ENCODE results near the gene SLC1A7.

SLC1A7 gene

DNA sequence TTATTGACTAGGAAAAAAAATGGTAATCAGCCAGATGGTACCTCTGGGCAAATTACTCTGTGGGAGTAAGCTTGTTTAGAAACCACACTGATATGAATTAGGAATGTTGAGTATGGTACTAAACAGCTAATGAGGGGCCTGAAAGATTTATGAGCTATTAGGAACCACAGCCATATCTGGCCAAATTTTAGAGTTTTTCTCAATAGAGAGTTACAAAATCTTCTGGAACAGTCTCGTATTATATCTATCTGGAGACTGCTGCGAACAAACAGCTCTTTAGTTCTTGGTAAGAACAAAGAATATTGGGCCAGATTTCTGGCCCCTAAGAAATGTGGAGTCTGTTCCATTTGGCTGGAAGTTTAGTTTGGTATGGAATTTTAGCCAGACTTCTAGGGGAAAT is 85.3 kb downstream of the SLC1A7 start:
- DNase-seq: no peak

DNA sequence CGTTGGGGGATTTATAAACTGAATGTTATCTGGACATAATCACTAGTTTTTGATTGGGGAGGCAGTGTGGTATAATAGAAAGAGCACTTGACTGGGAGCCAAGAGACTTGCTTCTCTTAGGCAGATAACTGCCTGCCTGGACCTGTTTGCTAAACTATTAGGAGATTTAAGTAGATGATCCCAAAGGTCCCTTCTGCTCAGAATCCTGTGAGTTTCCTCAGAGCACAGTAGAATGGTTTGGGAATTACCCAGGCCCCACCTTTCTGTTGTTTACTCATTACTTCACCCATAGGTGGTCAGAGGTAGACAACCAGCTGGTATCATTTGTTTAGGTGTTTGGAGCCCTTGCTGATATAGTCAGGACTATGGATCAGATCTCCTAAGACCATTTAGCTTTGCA is 90.8 kb downstream of the SLC1A7 start:
- DNase-seq: no peak

DNA sequence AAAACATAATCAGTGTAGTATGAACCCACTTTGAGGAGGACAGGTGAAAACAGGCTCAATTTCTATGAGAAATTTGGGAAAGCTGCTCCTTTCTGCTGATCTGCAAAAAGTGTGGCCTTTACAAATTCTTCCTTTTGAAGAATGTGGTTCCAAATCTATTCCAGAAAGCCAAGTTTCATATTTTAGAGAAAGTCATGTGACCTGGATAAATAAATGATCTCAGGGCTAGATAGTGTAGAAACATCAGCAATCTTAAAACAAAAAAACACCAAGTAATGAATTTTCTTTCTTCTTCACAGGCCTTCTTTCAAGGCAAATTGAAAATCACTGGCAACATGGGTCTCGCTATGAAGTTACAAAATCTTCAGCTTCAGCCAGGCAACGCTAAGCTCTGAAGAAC is 92.1 kb downstream of the SLC1A7 start:
- DNase-seq: no peak

DNA sequence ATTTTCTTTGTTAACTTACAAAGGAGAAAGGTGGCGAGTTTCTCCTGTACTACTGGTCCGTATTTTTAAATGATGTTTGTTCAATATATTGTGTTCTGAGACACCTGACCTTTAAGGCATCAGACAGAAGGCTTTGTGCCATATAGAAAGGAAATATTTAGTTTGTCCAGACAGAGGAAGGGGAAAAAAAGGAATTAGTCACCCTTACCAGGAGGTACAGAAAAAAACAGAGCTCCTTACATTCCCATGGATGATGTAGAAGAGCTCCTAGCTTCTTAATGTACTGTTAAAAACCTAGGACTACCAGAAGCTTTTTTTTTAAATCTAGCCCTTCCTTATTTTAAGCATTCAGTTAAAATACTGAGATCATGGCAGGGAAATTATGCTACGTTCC is 92.9 kb downstream of the SLC1A7 start:
- no peak for DNase-seq

DNA sequence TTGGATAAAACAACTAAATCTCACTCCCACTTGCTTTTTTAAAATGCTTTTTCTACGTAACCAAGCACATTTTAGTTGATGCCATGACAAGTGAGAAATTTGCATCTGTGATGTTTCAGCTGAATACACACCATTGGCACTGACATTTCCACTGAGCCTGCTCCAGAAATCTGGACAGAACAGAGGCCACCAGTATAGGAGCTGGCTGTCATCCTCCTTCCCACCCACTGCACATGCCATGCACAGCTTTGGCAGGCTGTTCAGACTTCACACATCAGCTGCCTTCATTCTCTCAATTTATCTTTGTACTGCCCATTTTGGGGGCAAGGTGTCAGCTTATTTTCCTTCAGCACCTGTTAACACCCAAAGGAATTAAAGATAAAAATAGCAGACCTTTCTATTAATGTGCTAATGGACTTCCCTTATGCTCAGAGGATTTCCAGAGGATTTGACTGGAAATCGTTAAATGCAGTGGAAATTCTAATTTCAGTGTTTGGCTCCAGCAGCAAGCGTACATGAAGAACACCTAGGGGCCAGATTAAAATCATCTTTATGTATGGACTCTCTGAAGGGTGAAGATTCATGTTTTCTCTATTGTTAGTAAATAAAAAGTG is 93.4 kb downstream of the SLC1A7 start:
- DNase-seq: no peak

DNA sequence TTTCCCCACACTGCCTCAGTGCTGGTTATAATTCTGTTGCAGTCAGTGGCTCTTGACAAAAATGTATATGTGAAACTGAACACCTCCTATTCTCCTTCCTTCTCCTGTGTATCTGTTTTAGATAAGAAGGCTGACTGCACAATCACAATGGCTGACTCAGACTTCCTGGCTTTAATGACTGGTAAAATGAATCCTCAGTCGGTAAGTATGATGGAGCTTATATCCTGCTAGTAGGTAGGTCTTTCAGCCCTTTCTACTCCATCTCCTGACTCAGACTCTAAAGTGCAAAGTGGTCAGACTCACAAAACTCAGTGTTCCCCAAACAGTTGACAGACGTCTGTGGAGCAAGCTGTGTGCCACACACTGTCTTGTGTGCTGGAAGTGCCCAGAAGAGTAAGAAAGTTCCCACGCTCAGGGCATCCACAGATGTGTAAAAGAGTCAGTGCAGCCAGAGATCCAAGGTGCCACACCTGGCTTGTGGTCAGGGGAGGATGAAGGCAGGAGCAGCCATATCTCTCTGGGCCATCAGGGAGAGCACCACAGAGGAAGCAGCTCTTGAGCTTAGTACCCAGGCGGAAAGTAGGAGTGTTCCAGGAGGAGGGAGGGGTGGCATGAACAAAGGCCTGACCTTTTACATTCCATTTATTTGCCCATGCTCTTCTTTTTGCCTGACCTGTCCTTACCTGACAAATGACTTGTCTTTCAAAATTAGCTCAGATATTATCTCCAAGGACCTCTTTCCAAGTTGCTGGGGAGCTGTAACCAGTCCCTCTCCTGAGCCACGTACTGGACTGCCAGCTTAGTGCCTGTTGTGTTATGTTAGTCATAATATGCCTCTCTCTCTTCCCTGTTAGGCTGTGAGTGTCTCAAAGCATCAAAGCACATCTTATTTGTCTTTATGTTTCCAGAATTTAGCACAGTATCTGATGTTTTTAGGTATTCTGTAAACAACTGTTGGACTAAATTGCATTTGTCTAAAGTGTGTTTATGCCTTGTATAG is 94.4 kb downstream of the SLC1A7 start:
- no peak for DNase-seq

DNA sequence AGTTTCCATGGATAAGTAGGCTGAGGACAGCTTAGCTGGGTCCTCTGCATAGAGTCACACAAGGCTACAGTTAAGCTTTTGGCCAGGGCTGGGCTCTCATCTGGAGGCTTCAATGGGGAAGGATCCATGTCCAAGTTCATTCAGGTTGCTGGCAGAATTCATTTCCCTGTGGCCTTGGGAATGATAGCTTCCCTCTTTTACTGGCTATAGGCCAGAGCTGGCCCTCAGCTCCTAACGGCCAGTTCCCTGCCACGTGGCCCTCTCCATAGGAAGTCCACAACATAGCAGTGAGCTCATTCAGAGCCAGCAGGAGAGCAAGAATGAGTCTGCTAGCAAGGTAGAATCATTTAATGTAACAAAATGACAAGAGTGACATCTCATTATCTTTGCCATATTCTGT is 95.5 kb downstream of the SLC1A7 start:
- DNase-seq: no peak

DNA sequence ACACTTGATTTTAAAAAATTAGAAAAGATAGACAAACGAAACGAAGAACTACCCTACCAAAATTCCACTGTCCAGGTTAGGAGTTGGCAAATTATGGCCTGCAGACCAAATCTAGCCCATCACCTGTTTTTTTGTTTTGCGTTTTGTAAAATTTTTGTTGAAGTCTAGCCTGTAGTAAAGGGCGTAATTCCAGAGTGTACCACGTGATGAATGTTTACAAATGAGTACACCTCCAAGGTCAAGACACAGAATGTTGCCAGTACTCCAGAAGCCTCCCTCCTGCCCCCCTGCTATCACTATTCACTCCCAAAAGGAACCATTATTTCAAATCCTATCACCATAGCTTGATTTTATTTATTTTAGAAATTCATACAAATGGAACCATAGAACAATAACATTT is 97.5 kb downstream of the SLC1A7 start:
- no peak for DNase-seq

DNA sequence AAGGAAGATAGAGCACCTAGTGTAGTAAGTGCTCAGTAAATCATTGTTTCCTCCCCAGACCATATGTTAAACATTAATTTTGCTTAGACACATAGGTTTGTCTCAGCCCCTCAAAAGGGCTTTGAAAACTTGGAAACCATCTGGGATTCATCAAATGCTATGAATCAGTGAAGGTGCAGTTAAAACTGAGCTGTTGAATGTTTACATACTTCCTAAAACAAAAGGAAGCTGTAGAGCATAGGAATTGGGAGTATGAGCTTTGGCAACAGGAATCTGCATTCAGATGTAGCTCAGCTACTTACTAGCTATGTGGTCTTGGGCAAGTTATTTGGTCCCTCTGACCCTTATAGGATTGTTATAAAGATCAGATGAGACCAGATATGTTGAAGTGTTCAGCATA is 99.2 kb downstream of the SLC1A7 start:
- no peak for DNase-seq

DNA sequence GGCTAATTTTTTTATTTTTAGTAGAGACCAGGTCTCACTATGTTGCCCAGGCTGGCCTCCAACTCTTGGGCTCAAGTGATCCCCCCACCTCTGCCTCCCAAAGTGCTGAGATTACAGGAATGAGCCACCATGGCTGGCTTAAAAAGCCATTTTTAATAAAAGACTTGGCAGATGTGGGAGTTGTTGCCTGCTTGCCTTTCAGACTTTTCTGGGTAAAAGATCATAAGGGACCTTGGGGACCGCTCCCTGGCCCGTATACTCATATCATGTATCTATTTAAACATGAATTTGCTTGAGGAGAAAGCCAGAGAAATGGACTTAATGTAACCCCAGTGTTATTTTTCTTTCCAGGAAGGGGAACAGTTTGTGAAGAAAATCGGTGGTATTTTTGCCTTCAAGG is 103.9 kb downstream of the SLC1A7 start:
- DNase-seq: no peak
